Keratinocyte (primary cell): Measurements from ENCODE around the gene HSH2D.

Experiments
- CTCF ChIP-seq, 3 experiments: IDR thresholded peaks in 1 of 3; conservative IDR thresholded peaks in 1 of 3; optimal IDR thresholded peaks in 1 of 3; 2 replicates in 2 of 3; 3 replicates in 1 of 3; pipeline versions ENCODE3 to v1.5.1; 2011; ENCODE audit warnings: low read length in 3 of 3, mild to moderate bottlenecking in 3 of 3, moderate library complexity in 2 of 3, control low read depth in 1 of 3, inconsistent platforms in 1 of 3; ENCODE audit not compliant: insufficient read depth in 2 of 3; ENCODE audit errors: extremely low read depth in 1 of 3
- EZH2 ChIP-seq: IDR thresholded peaks from one replicate; pipeline ENCODE4 v1.6.1; 2012; ENCODE audit warnings: inconsistent platforms, mild to moderate bottlenecking, low read length, moderate library complexity

- TF ChIP-seq CTCF (optimal IDR thresholded peaks at IDR 0.05 in 1 of 3, IDR thresholded peaks at IDR 0.05 in 1 of 3, conservative IDR thresholded peaks at IDR 0.05 in 1 of 3; ENCODE audit: extremely low read depth in 1 of 3, insufficient read depth in 2 of 3, low read length in 3 of 3) (no peak), EZH2 (no peak)
These were observed 61.9 kb downstream of the HSH2D start for GRCh38 chr19:16205205-16206045.
